Measurements from ENCODE around the gene PLCB3. TPM values are rescaled to one million over a fixed set of nuclear protein-coding genes. Genes with fewer than 3 reads are reported as not detected.
A peak's percentile ranks its signal among the peaks of the same experiment; 100 is the strongest.

The PLCB3 gene
- total RNA-seq, 5 donors from 2014 or later (not counting 1 experiment from before 2014, with no cell fraction given): 3.6 to 14.9 (median 11.2) TPM

DNA sequence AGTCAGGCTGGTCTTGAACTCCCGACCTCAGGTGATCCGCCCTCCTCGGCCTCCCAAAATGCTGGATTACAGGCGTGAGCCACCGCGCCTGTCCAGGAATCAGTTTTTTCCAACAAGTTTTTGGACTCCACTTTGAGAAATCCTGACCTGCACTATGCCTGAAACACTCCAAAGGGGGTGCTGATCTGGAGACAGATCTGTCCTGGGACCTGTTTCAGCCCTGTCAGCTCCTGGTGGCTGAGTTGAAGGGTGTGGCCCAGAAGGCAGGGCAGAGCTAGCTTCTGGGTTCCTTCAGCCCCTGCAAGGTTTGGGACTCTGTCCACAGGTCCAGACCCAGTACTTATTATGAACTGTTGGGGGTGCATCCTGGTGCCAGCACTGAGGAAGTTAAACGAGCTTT lies 19.8 kb upstream of the PLCB3 start:
- 100% methylated on average over 7 of the region's 7 CpGs for WGBS (ENCODE audit: insufficient coverage)
- H3K4me1 ChIP-seq (ENCODE audit: control insufficient read depth in 1 of 2, extremely low read depth in 1 of 2, insufficient read depth in 2 of 2, low read length in 2 of 2): peaks cover 24 to 77% of the 10 kb centered on the region in 2 experiments
- H3K27ac ChIP-seq (ENCODE audit: low read length): no peak overlapping the region
- H3K36me3 Mint-ChIP-seq: no peaks in the 10 kb centered on the region
- no peaks in the 10 kb centered on the region for H3K9me3 Mint-ChIP-seq
- no peaks in the 10 kb centered on the region for H3K9me3 ChIP-seq
- ChIA-PET CTCF (interaction anchor here in 1 of 2 donors (1.2 kb wide), 1 partner anchor 86 kb away, joined by 3 read pairs; the partner anchor contains the start of gene PRDX5), POLR2A (no interaction called here)
- DNase-seq (no peak), ATAC-seq (replicated peaks in 1 of 4) (no peak)
- peaks cover 0 to 4% of the 10 kb centered on the region in 2 donors for H3K36me3 ChIP-seq (ENCODE audit: control insufficient read depth in 2 of 2, extremely low read depth in 1 of 2, insufficient read depth in 1 of 2, low read length in 1 of 2)
- H3K4me1 Mint-ChIP-seq: peaks cover 58 to 65% (median 60%) of the 10 kb centered on the region in 3 donors
- H3K27ac Mint-ChIP-seq: peak overlapping the region; percentile 59 to 88
- H3K27me3 ChIP-seq (replicated peaks in 1 of 2; ENCODE audit: control insufficient read depth in 2 of 2, extremely low read depth in 1 of 2, insufficient read depth in 2 of 2, low read length in 1 of 2): no peaks in the 10 kb centered on the region
- H3K4me3 Mint-ChIP-seq: peak overlapping the region; percentile 82 to 92 (median 88)
- H3K4me3 ChIP-seq (ENCODE audit: control insufficient read depth in 1 of 2, extremely low read depth in 1 of 2, low read length in 1 of 2): no peak overlapping the region
- no peaks in the 10 kb centered on the region for H3K27me3 Mint-ChIP-seq

DNA sequence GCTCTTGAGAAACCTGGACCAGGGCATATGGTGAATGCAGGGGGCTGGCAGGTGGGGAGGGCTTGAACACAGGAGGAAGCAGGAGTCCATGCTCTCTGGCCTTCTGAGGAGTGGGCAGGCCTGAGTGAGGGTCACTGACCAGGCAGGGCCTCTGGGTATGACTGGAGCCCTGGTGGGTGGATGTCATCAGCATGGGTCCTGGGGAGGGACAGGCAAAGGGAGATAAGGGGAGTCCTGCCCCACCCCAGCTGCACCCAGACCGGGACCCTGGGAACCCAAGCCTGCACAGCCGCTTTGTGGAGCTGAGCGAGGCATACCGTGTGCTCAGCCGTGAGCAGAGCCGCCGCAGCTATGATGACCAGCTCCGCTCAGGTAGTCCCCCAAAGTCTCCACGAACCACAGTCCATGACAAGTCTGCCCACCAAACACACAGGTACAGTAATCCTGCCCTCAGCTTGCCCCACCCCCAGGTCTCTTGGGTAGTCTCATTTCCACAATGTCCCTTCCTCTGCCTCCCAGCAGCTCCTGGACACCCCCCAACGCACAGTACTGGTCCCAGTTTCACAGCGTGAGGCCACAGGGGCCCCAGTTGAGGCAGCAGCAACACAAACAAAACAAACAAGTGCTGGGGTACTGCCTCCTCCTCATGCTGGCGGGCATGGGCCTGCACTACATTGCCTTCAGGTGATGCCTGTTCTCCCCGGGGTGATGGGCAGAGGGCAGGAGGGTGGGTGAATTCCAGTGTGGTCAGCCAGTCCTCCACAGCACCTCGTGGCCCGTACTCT lies 19.0 kb upstream of the PLCB3 start:
- no peaks in the 10 kb centered on the region for H3K27me3 Mint-ChIP-seq
- Histone ChIP-seq H3K27ac (ENCODE audit: low read length) (no peak overlapping the region), H3K27me3 (replicated peaks in 1 of 2; ENCODE audit: control insufficient read depth in 2 of 2, extremely low read depth in 1 of 2, insufficient read depth in 2 of 2, low read length in 1 of 2) (no peaks in the 10 kb centered on the region), H3K36me3 (ENCODE audit: control insufficient read depth in 2 of 2, extremely low read depth in 1 of 2, insufficient read depth in 1 of 2, low read length in 1 of 2) (peaks cover under 1 to 4% of the 10 kb centered on the region in 2 donors), H3K4me1 (ENCODE audit: control insufficient read depth in 1 of 2, extremely low read depth in 1 of 2, insufficient read depth in 2 of 2, low read length in 2 of 2) (peaks cover 19 to 69% of the 10 kb centered on the region in 2 experiments), H3K9me3 (no peaks in the 10 kb centered on the region), H3K4me3 (ENCODE audit: control insufficient read depth in 1 of 2, extremely low read depth in 1 of 2, low read length in 1 of 2) (no peak overlapping the region)
- POLR2A ChIA-PET: no interaction called here
- ATAC-seq (replicated peaks in 1 of 4) (no peak), DNase-seq (no peak)
- H3K27ac Mint-ChIP-seq: peak overlapping the region; percentile 59 to 88
- 92% methylated on average over 11 of the region's 15 CpGs for WGBS (ENCODE audit: insufficient coverage)
- H3K4me1 Mint-ChIP-seq: peaks cover 51 to 61% (median 54%) of the 10 kb centered on the region in 3 donors
- no peaks in the 10 kb centered on the region for H3K36me3 Mint-ChIP-seq
- peak overlapping the region; percentile 57 to 92 (median 88) for H3K4me3 Mint-ChIP-seq
- no peaks in the 10 kb centered on the region for H3K9me3 Mint-ChIP-seq
- CTCF ChIA-PET: interaction anchor here in 1 of 2 donors (1.2 kb wide), 1 partner anchor 85 kb away, joined by 3 read pairs; the partner anchor contains the start of gene PRDX5

DNA sequence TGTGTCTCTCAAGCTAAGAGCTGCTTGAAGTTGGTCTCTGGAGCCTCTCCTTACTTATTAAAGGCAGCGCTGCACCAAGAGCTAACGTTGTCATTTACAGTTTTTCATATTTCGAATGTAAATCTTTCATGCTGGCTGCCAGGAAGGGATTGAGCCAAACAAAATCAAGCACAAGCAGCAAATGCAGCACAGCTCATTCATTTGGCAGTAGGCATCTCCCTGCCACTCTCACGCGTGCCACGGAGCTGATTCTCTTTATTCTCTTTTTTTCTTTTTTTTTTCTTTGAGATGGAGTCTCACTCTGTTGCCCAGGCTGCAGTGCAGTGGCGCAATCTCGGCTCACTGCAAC lies 18.4 kb upstream of the PLCB3 start:
- no peaks in the 10 kb centered on the region for H3K27me3 Mint-ChIP-seq
- ATAC-seq (replicated peaks in 1 of 4) (no peak), DNase-seq (no peak)
- 89% methylated on average over 6 of the region's 8 CpGs for WGBS (ENCODE audit: insufficient coverage)
- peaks cover 45 to 57% (median 48%) of the 10 kb centered on the region in 3 donors for H3K4me1 Mint-ChIP-seq
- ChIA-PET CTCF (no interaction called here), POLR2A (no interaction called here)
- no peaks in the 10 kb centered on the region for H3K9me3 Mint-ChIP-seq
- no peak overlapping the region for H3K4me3 ChIP-seq (ENCODE audit: control insufficient read depth in 1 of 2, extremely low read depth in 1 of 2, low read length in 1 of 2)
- H3K27me3 ChIP-seq (replicated peaks in 1 of 2; ENCODE audit: control insufficient read depth in 2 of 2, extremely low read depth in 1 of 2, insufficient read depth in 2 of 2, low read length in 1 of 2): no peaks in the 10 kb centered on the region
- H3K4me1 ChIP-seq (ENCODE audit: control insufficient read depth in 1 of 2, extremely low read depth in 1 of 2, insufficient read depth in 2 of 2, low read length in 2 of 2): peaks cover 16 to 65% of the 10 kb centered on the region in 2 experiments
- H3K36me3 ChIP-seq (ENCODE audit: control insufficient read depth in 2 of 2, extremely low read depth in 1 of 2, insufficient read depth in 1 of 2, low read length in 1 of 2): peaks cover 6 to 9% of the 10 kb centered on the region in 2 donors
- no peaks in the 10 kb centered on the region for H3K9me3 ChIP-seq
- H3K36me3 Mint-ChIP-seq: no peaks in the 10 kb centered on the region
- no peak overlapping the region for H3K27ac ChIP-seq (ENCODE audit: low read length)
- H3K4me3 Mint-ChIP-seq: peak overlapping the region; percentile 57 to 92 (median 73)
- H3K27ac Mint-ChIP-seq: peak overlapping the region in 1 of 2 donors; percentile 88

- WGBS (ENCODE audit: insufficient coverage): 17% methylated on average over 30 of the region's 62 CpGs
- ChIA-PET CTCF (no interaction called here), POLR2A (no interaction called here)
- no peaks in the 10 kb centered on the region for H3K9me3 Mint-ChIP-seq
- peak in 30 of 35 experiments; percentile 30 to 80 (median 54) for DNase-seq
- ATAC-seq (replicated peaks in 1 of 4): peak; percentile 67 to 74 (median 69)
- Histone ChIP-seq H3K4me3 (ENCODE audit: control insufficient read depth in 1 of 2, extremely low read depth in 1 of 2, low read length in 1 of 2) (peak within 1 kb of the TSS; percentile 58 to 70), H3K4me1 (ENCODE audit: control insufficient read depth in 1 of 2, extremely low read depth in 1 of 2, insufficient read depth in 2 of 2, low read length in 2 of 2) (peaks cover 16 to 56% of the 10 kb centered on the region in 2 experiments), H3K36me3 (ENCODE audit: control insufficient read depth in 2 of 2, extremely low read depth in 1 of 2, insufficient read depth in 1 of 2, low read length in 1 of 2) (peaks cover 14 to 16% of the 10 kb centered on the region in 2 donors), H3K27me3 (replicated peaks in 1 of 2; ENCODE audit: control insufficient read depth in 2 of 2, extremely low read depth in 1 of 2, insufficient read depth in 2 of 2, low read length in 1 of 2) (no peaks in the 10 kb centered on the region), H3K9me3 (no peaks in the 10 kb centered on the region), H3K27ac (ENCODE audit: low read length) (peak within 1 kb of the TSS; percentile 68)
- H3K36me3 Mint-ChIP-seq: no peaks in the 10 kb centered on the region
- H3K4me3 Mint-ChIP-seq: peak within 1 kb of the TSS; percentile 79 to 92 (median 84)
- no peaks in the 10 kb centered on the region for H3K27me3 Mint-ChIP-seq
- H3K27ac Mint-ChIP-seq: peak within 1 kb of the TSS; percentile 72 to 88
- H3K4me1 Mint-ChIP-seq: peaks cover 42 to 51% (median 44%) of the 10 kb centered on the region in 3 donors
Measured at GRCh38 chr11:64233913-64234586, 17.3 kb upstream of the PLCB3 start, which contains the start of gene VEGFB. Gene VEGFB, plus strand, starts transcription at chr11:64234584. Its CDS starts 250 bp downstream, at chr11:64234834.

DNA sequence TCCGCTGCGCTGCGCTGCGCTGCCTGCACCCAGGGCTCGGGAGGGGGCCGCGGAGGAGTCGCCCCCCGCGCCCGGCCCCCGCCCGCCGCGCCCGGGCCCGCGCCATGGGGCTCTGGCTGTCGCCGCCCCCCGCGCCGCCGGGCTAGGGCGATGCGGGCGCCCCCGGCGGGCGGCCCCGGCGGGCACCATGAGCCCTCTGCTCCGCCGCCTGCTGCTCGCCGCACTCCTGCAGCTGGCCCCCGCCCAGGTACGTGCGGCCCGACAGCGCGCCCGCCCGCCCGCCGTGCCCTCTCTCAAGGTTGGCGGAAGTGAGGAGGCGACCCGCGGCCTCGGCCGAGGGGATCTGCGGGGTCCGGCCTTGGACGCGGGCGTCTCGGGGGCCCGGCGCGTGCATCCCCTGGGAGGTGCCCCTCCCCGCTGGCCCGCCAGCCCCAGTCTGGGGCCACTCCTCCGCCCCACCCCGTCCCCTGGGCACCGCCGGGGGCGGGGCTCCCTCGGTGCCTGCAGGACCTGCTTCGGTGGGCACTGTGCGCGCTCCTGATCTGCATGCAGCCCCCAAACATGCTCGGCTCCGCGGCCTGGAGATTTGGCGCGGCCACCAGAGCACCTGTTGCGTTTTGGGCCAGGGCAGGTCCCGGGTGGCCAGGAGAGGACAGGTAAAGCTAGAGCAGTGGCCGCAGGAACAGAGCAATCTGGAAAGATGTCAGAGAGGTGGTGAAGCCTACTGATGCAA lies 16.5 kb upstream of the PLCB3 start:
- no peaks in the 10 kb centered on the region for H3K9me3 Mint-ChIP-seq
- H3K36me3 Mint-ChIP-seq: no peaks in the 10 kb centered on the region
- peaks cover 39 to 43% (median 39%) of the 10 kb centered on the region in 3 donors for H3K4me1 Mint-ChIP-seq
- DNase-seq (peak in 23 of 35 experiments; percentile 35 to 79 (median 49)), ATAC-seq (replicated peaks in 1 of 4) (peak; percentile 56 to 69 (median 61))
- H3K27me3 Mint-ChIP-seq: no peaks in the 10 kb centered on the region
- Histone ChIP-seq H3K9me3 (no peaks in the 10 kb centered on the region), H3K4me1 (ENCODE audit: control insufficient read depth in 1 of 2, extremely low read depth in 1 of 2, insufficient read depth in 2 of 2, low read length in 2 of 2) (peaks cover 9 to 51% of the 10 kb centered on the region in 2 experiments), H3K27ac (ENCODE audit: low read length) (peak overlapping the region; percentile 38), H3K36me3 (ENCODE audit: control insufficient read depth in 2 of 2, extremely low read depth in 1 of 2, insufficient read depth in 1 of 2, low read length in 1 of 2) (peaks cover 10 to 16% of the 10 kb centered on the region in 2 donors), H3K4me3 (ENCODE audit: control insufficient read depth in 1 of 2, extremely low read depth in 1 of 2, low read length in 1 of 2) (peak overlapping the region; percentile 58 to 70), H3K27me3 (replicated peaks in 1 of 2; ENCODE audit: control insufficient read depth in 2 of 2, extremely low read depth in 1 of 2, insufficient read depth in 2 of 2, low read length in 1 of 2) (no peaks in the 10 kb centered on the region)
- WGBS (ENCODE audit: insufficient coverage): under 1% methylated on average over 73 of the region's 80 CpGs
- POLR2A ChIA-PET: no interaction called here
- H3K4me3 Mint-ChIP-seq: peak overlapping the region; percentile 79 to 84 (median 81)
- H3K27ac Mint-ChIP-seq: peak overlapping the region; percentile 72 to 84
- CTCF ChIA-PET: no interaction called here

Data from T-cell (primary cell).